GM18520 (cell line): ENCODE measurements around the gene CDCP2.
A peak's percentile ranks its signal among the peaks of the same experiment; 100 is the strongest.

Experiments
- ATAC-seq: cut with Tn5 transposase; IDR thresholded peaks from one replicate; pipeline ENCODE4 v1.9.1; 2021; ENCODE audit not compliant: unreplicated experiment

The CDCP2 gene

GRCh38 chr1:54152696-54153095 lies at the start of gene CDCP2:
Gene CDCP2, minus strand, starts transcription at chr1:54153000. Its CDS starts 78 bp downstream, at chr1:54152922.
- no peak for ATAC-seq

GRCh38 chr1:54200519-54200997 lies 47.8 kb upstream of the CDCP2 start:
- no peak for ATAC-seq

- ATAC-seq, result peak; percentile 91
Measured at GRCh38 chr1:54199765-54200518, 47.1 kb upstream of the CDCP2 start, which contains the start of the genes CYB5RL and MRPL37. Gene CYB5RL, minus strand, starts transcription at chr1:54200030. Its CDS starts 4,414 bp downstream, at chr1:54195616. Gene MRPL37, plus strand, starts transcription at chr1:54200167. Its CDS starts 77 bp downstream, at chr1:54200244.

GRCh38 chr1:54199151-54199764 lies 46.5 kb upstream of the CDCP2 start:
- no peak for ATAC-seq

- no peak for ATAC-seq
Measured at GRCh38 chr1:54193453-54193852, 40.7 kb upstream of the CDCP2 start.

- no peak for ATAC-seq
Measured at GRCh38 chr1:54191525-54191924, 38.7 kb upstream of the CDCP2 start.

- ATAC-seq, result no peak
Measured at GRCh38 chr1:54190526-54190925, 37.7 kb upstream of the CDCP2 start.

- no peak for ATAC-seq
Measured at GRCh38 chr1:54188291-54188690, 35.5 kb upstream of the CDCP2 start.

- ATAC-seq, result no peak
Measured at GRCh38 chr1:54186056-54186455, 33.3 kb upstream of the CDCP2 start.

GRCh38 chr1:54180701-54181360 lies 28.0 kb upstream of the CDCP2 start:
- no peak for ATAC-seq

- ATAC-seq, result no peak
Measured at GRCh38 chr1:54178296-54179070, 25.7 kb upstream of the CDCP2 start.

GRCh38 chr1:54177726-54178125 lies 24.9 kb upstream of the CDCP2 start:
- no peak for ATAC-seq

GRCh38 chr1:54176621-54177327 lies 24.0 kb upstream of the CDCP2 start:
- no peak for ATAC-seq

- no peak for ATAC-seq
Measured at GRCh38 chr1:54174106-54174505, 21.3 kb upstream of the CDCP2 start.

- no peak for ATAC-seq
Measured at GRCh38 chr1:54173681-54174080, 20.9 kb upstream of the CDCP2 start.

- no peak for ATAC-seq
Measured at GRCh38 chr1:54172614-54173599, 20.1 kb upstream of the CDCP2 start.

GRCh38 chr1:54171606-54172005 lies 18.8 kb upstream of the CDCP2 start:
- ATAC-seq, result no peak

GRCh38 chr1:54171016-54171415 lies 18.2 kb upstream of the CDCP2 start:
- no peak for ATAC-seq

GRCh38 chr1:54169068-54169467 lies 16.3 kb upstream of the CDCP2 start:
- no peak for ATAC-seq
